ENCODE results near the gene DDO. TPM values are rescaled to one million over a fixed set of nuclear protein-coding genes. Genes with fewer than 3 reads are reported as not detected.

DDO gene
- total RNA-seq, 1 experiment from 2014 or later, result not detected

DNA sequence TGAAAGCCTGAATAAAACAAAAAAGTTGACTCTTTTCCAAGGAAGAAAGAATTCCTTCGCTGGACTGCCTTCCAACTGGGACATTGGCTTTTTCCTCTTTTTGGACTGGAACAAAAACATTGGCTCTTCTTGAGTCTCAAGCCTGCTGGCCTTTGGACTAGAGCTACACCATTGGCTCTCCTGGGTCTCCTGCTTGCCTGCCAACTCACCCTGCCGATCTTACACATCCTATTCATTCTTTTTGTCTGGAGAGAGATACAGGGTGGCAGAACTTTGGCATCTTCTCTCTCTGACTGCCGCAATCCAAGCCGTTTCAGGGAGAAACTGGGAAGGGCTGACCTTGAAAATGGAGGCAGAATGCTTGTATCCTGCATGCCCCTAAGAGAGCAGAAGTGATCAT is 20.2 kb downstream of the DDO start:
- intact Hi-C loops (cut with micrococcal nuclease; ENCODE audit: unreplicated experiment), result no loop called here
- CTCF ChIA-PET, result no interaction called here
- H3K36me3 ChIP-seq (ENCODE audit: insufficient read depth, low read length, poor library complexity, severe bottlenecking), result no peaks in the 10 kb centered on the region
- TF ChIP-seq EZH2 (IDR thresholded peaks at IDR 0.05; ENCODE audit: borderline replicate concordance, low read depth, low read length, poor library complexity, severe bottlenecking), result no peak
- TF ChIP-seq, protein P1, sequence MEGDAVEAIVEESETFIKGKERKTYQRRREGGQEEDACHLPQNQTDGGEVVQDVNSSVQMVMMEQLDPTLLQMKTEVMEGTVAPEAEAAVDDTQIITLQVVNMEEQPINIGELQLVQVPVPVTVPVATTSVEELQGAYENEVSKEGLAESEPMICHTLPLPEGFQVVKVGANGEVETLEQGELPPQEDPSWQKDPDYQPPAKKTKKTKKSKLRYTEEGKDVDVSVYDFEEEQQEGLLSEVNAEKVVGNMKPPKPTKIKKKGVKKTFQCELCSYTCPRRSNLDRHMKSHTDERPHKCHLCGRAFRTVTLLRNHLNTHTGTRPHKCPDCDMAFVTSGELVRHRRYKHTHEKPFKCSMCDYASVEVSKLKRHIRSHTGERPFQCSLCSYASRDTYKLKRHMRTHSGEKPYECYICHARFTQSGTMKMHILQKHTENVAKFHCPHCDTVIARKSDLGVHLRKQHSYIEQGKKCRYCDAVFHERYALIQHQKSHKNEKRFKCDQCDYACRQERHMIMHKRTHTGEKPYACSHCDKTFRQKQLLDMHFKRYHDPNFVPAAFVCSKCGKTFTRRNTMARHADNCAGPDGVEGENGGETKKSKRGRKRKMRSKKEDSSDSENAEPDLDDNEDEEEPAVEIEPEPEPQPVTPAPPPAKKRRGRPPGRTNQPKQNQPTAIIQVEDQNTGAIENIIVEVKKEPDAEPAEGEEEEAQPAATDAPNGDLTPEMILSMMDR (conservative IDR thresholded peaks at IDR 0.05; ENCODE audit: low read depth, low read length), result no peak
- H3K9me3 ChIP-seq (ENCODE audit: low read depth, low read length, poor library complexity, severe bottlenecking), result no peaks in the 10 kb centered on the region
- POLR2A ChIA-PET (ENCODE audit: low non-redundant PET), result no interaction called here
- peaks cover 33% of the 10 kb centered on the region for H3K4me1 ChIP-seq (ENCODE audit: insufficient read depth, low read length, poor library complexity, severe bottlenecking)
- no TSS peak for BruUV-seq (replicated peaks)
- H3K4me3 ChIP-seq (ENCODE audit: low read depth, low read length, poor library complexity, severe bottlenecking), result no peak overlapping the region
- no peak for DNase-seq (ENCODE audit: low spot score)
- H3K27ac ChIP-seq (ENCODE audit: low read depth, low read length, poor library complexity, severe bottlenecking), result no peak overlapping the region
- no peaks in the 10 kb centered on the region for H3K27me3 ChIP-seq (replicated peaks; ENCODE audit: insufficient read depth, low read depth, low read length, poor library complexity)

DNA sequence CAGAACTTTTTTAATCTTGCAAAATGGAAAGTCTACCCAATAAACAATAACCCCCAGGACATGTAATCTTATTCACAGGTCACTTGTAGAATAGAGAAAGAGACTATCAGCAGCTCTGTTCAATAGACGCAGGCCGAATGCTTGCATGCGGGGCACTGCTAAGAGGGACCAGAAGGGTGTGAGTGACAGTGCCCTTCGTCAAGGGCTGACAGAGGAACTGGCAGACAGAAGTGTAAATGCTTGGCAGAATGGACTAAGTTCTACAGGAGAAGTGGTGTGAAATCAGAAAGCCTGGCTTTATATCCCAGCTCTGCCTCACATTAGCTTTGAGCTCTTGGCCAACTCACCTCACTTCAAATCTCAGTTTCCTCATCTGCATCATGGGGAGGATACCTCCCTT is 21.0 kb downstream of the DDO start:
- H3K27me3 ChIP-seq (replicated peaks; ENCODE audit: insufficient read depth, low read depth, low read length, poor library complexity), result no peaks in the 10 kb centered on the region
- TF ChIP-seq EZH2 (IDR thresholded peaks at IDR 0.05; ENCODE audit: borderline replicate concordance, low read depth, low read length, poor library complexity, severe bottlenecking), result no peak
- TF ChIP-seq, protein P1 (conservative IDR thresholded peaks at IDR 0.05; ENCODE audit: low read depth, low read length), result no peak
- H3K36me3 ChIP-seq (ENCODE audit: insufficient read depth, low read length, poor library complexity, severe bottlenecking), result no peaks in the 10 kb centered on the region
- ChIA-PET CTCF (no interaction called here), POLR2A (ENCODE audit: low non-redundant PET) (no interaction called here)
- no TSS peak for BruUV-seq (replicated peaks)
- no peak for DNase-seq (ENCODE audit: low spot score)
- intact Hi-C loops (cut with micrococcal nuclease; ENCODE audit: unreplicated experiment), result no loop called here
- H3K4me1 ChIP-seq (ENCODE audit: insufficient read depth, low read length, poor library complexity, severe bottlenecking), result peaks cover 41% of the 10 kb centered on the region
- H3K9me3 ChIP-seq (ENCODE audit: low read depth, low read length, poor library complexity, severe bottlenecking), result no peaks in the 10 kb centered on the region
- H3K4me3 ChIP-seq (ENCODE audit: low read depth, low read length, poor library complexity, severe bottlenecking), result no peak overlapping the region
- no peak overlapping the region for H3K27ac ChIP-seq (ENCODE audit: low read depth, low read length, poor library complexity, severe bottlenecking)

DNA sequence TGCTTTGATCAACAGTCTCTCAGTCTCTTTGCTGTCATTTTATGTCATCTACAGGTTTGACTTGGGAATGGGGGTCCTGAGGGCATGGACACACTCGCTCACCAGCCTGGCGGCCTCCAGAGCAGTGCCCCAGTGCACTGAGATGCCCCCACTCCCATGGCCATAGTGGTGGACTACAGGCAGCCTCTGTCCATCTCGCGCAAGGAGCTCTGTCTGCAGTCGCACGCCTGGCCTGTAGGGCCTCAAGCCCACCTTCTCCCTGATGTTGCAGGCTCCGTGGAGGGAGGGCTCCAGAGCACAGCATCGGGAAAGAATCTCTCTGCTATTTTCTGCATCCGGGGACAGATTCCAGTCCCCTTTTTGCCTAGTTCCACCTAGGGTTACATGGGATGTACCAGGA is 22.6 kb downstream of the DDO start:
- ChIA-PET CTCF (interaction anchor here (1.4 to 1.6 kb wide), 2 partner anchors 353 to 688 kb away, joined by 6 to 8 read pairs; no protein-coding TSS in a partner anchor), POLR2A (ENCODE audit: low non-redundant PET) (no interaction called here)
- BruUV-seq (replicated peaks), result no TSS peak
- no peaks in the 10 kb centered on the region for H3K36me3 ChIP-seq (ENCODE audit: insufficient read depth, low read length, poor library complexity, severe bottlenecking)
- peaks cover 48% of the 10 kb centered on the region for H3K4me1 ChIP-seq (ENCODE audit: insufficient read depth, low read length, poor library complexity, severe bottlenecking)
- H3K27ac ChIP-seq (ENCODE audit: low read depth, low read length, poor library complexity, severe bottlenecking), result peak overlapping the region; percentile 15
- no peak for DNase-seq (ENCODE audit: low spot score)
- no peaks in the 10 kb centered on the region for H3K9me3 ChIP-seq (ENCODE audit: low read depth, low read length, poor library complexity, severe bottlenecking)
- no peaks in the 10 kb centered on the region for H3K27me3 ChIP-seq (replicated peaks; ENCODE audit: insufficient read depth, low read depth, low read length, poor library complexity)
- intact Hi-C loops (cut with micrococcal nuclease; ENCODE audit: unreplicated experiment), result no loop called here
- no peak overlapping the region for H3K4me3 ChIP-seq (ENCODE audit: low read depth, low read length, poor library complexity, severe bottlenecking)
- TF ChIP-seq, protein P1 (conservative IDR thresholded peaks at IDR 0.05; ENCODE audit: low read depth, low read length), result no peak
- TF ChIP-seq EZH2 (IDR thresholded peaks at IDR 0.05; ENCODE audit: borderline replicate concordance, low read depth, low read length, poor library complexity, severe bottlenecking), result no peak
